IMR-90 (cell line): ENCODE results near the gene CNP. TPM values are rescaled to one million over a fixed set of nuclear protein-coding genes. Genes with fewer than 3 reads are reported as not detected.

Experiments
- ATAC-seq: fragments of 200-7000 bp; cut with Tn5 transposase; 2 replicates; pipeline ENCODE4 v1.9.1; 2020; ENCODE audit warnings: low read depth, mild to moderate bottlenecking, moderate library complexity
- BruUV-seq: library from RNA; stranded (reverse); fragments of 400-500 nt; replicated peaks from 2 replicates; lab custom pipeline; 2021; lab: Mats Ljungman, UMichigan
- CTCF ChIA-PET: fragments of 300-600 bp; formaldehyde crosslinking; extraction: SDS; loops from one replicate; lab custom pipeline; 2021; ENCODE audit warnings: antibody characterized with exemption; lab: Yijun Ruan, JAX
- POLR2A ChIA-PET: fragments of 300-600 bp; sonication (Branson Sonifier 250); formaldehyde crosslinking; loops from one replicate; lab custom pipeline; 2022; ENCODE audit warnings: antibody characterized with exemption; ENCODE audit not compliant: unreplicated experiment; lab: Charles Lee
- DNase-seq: peaks from one replicate; pipeline ENCODE4 v3.0.0; 2013
- H2AFZ ChIP-seq: replicated peaks from 2 replicates; pipeline ENCODE3; 2013; ENCODE audit warnings: low read length, mild to moderate bottlenecking; ENCODE audit not compliant: poor library complexity
- H2AK5ac ChIP-seq: 2 replicates; pipeline ENCODE4 v1.6.1; 2013; ENCODE audit warnings: low read depth, low read length, inconsistent platforms
- H2AK9ac ChIP-seq: replicated peaks from 2 replicates; pipeline ENCODE3; 2013; ENCODE audit warnings: mild to moderate bottlenecking, low read depth, low read length, moderate library complexity; ENCODE audit not compliant: poor library complexity
- H2BK120ac ChIP-seq: 2 replicates; pipeline ENCODE4 v1.6.1; 2013; ENCODE audit warnings: low read depth, low read length, inconsistent platforms
- H2BK15ac ChIP-seq: 3 replicates; pipeline ENCODE4 v1.6.1; 2013; ENCODE audit warnings: low read depth, low read length, inconsistent platforms
- H2BK20ac ChIP-seq: 2 replicates; pipeline ENCODE4 v1.6.1; 2013; ENCODE audit warnings: low read depth, mild to moderate bottlenecking, inconsistent platforms, low read length, moderate library complexity
- H2BK5ac ChIP-seq: 2 replicates; pipeline ENCODE4 v1.6.1; 2013; ENCODE audit warnings: mild to moderate bottlenecking, low read depth, low read length, inconsistent platforms; ENCODE audit not compliant: poor library complexity, severe bottlenecking
- H3K14ac ChIP-seq: replicated peaks from 2 replicates; pipeline ENCODE4 v1.6.1; 2013; ENCODE audit warnings: low read depth, low read length, inconsistent platforms
- H3K18ac ChIP-seq: 2 replicates; pipeline ENCODE4 v1.6.1; 2013; ENCODE audit warnings: low read depth, low read length, control low read depth
- H3K23ac ChIP-seq: 2 replicates; pipeline ENCODE4 v1.6.1; 2013; ENCODE audit warnings: low read depth, low read length, inconsistent platforms
- H3K27ac ChIP-seq: 2 replicates; pipeline ENCODE4 v1.5.1; 2013; ENCODE audit warnings: mild to moderate bottlenecking, control low read depth, low read length; ENCODE audit not compliant: insufficient read depth
- H3K27me3 ChIP-seq: 2 replicates; pipeline ENCODE4 v1.6.1; 2013; ENCODE audit warnings: low read length; ENCODE audit not compliant: control insufficient read depth, insufficient read depth
- H3K36me3 ChIP-seq: 2 replicates; pipeline ENCODE4 v1.6.1; 2013; ENCODE audit warnings: low read length, mixed read lengths; ENCODE audit not compliant: control insufficient read depth, insufficient read depth
- H3K4ac ChIP-seq: 2 replicates; pipeline ENCODE4 v1.6.1; 2013; ENCODE audit warnings: low read depth, low read length, inconsistent platforms
- H3K4me1 ChIP-seq: 2 replicates; pipeline ENCODE4 v1.6.1; 2013; ENCODE audit warnings: low read length, mixed read lengths; ENCODE audit not compliant: control insufficient read depth, insufficient read depth
- H3K4me2 ChIP-seq: 2 replicates; pipeline ENCODE4 v1.6.1; 2013; ENCODE audit warnings: low read depth, mild to moderate bottlenecking, control low read depth, low read length, moderate library complexity
- H3K4me3 ChIP-seq: 2 replicates; pipeline ENCODE4 v1.5.1; 2013; ENCODE audit warnings: low read depth, mild to moderate bottlenecking, control low read depth, low read length, moderate library complexity; ENCODE audit not compliant: insufficient read depth
- H3K56ac ChIP-seq: 2 replicates; pipeline ENCODE4 v1.6.1; 2013; ENCODE audit warnings: low read length, inconsistent platforms; ENCODE audit not compliant: insufficient read depth; ENCODE audit errors: extremely low read depth
- H3K79me1 ChIP-seq, 2 experiments: 2 replicates each; pipeline ENCODE4 v1.6.1; 2013; ENCODE audit warnings: low read length in 2 of 2, inconsistent platforms in 1 of 2, low read depth in 1 of 2
- H3K9ac ChIP-seq: 2 replicates; pipeline ENCODE4 v1.6.1; 2013; ENCODE audit warnings: low read depth, low read length, control low read depth
- H3K9me1 ChIP-seq: 2 replicates; pipeline ENCODE4 v1.6.1; 2013; ENCODE audit warnings: low read length, inconsistent platforms; ENCODE audit not compliant: insufficient read depth
- H3K9me3 ChIP-seq: 2 replicates; pipeline ENCODE4 v1.6.1; 2013; ENCODE audit warnings: low read length; ENCODE audit not compliant: control insufficient read depth, insufficient read depth
- H4K20me1 ChIP-seq: 2 replicates; pipeline ENCODE4 v1.6.1; 2013; ENCODE audit warnings: low read length, inconsistent platforms; ENCODE audit not compliant: insufficient read depth
- H4K5ac ChIP-seq: 2 replicates; pipeline ENCODE4 v1.6.1; 2013; ENCODE audit warnings: mild to moderate bottlenecking, low read depth, low read length, control low read depth
- H4K8ac ChIP-seq, 2 experiments: 2 replicates each; pipeline ENCODE4 v1.6.1; 2013; ENCODE audit warnings: low read depth in 2 of 2, low read length in 2 of 2, control low read depth in 1 of 2, inconsistent platforms in 1 of 2
- H4K91ac ChIP-seq: 2 replicates; pipeline ENCODE4 v1.6.1; 2013; ENCODE audit warnings: low read depth, low read length, inconsistent platforms; ENCODE audit not compliant: insufficient read depth
- BHLHE40 ChIP-seq: fragments of 150-350 bp; IDR thresholded peaks from 2 replicates; pipeline ENCODE4 v1.6.1; 2016; ENCODE audit warnings: mild to moderate bottlenecking, low read depth, low read length
- CHD1 ChIP-seq: IDR thresholded peaks from 2 replicates; pipeline ENCODE4 v1.6.1; 2012; ENCODE audit warnings: low read depth, low read length, improper control_type of control experiment
- CTCF ChIP-seq: conservative IDR thresholded peaks from 2 replicates; pipeline ENCODE4 v1.5.1; 2012; ENCODE audit warnings: mild to moderate bottlenecking, low read depth, low read length, improper control_type of control experiment
- ELK1 ChIP-seq: fragments of 150-350 bp; IDR thresholded peaks from 2 replicates; pipeline ENCODE4 v1.6.1; 2016; ENCODE audit warnings: low read depth, mild to moderate bottlenecking, low read length, moderate library complexity, borderline replicate concordance
- FOS ChIP-seq: fragments of 150-350 bp; IDR thresholded peaks from 2 replicates; pipeline ENCODE4 v1.6.1; 2016; ENCODE audit warnings: low read depth, low read length
- MAFK ChIP-seq: IDR thresholded peaks from 2 replicates; pipeline ENCODE4 v1.6.1; 2012; ENCODE audit warnings: low read depth, low read length, improper control_type of control experiment
- MAZ ChIP-seq: IDR thresholded peaks from 2 replicates; pipeline ENCODE4 v1.6.1; 2012; ENCODE audit warnings: low read depth, mild to moderate bottlenecking, low read length, improper control_type of control experiment, moderate library complexity, borderline replicate concordance
- MXI1 ChIP-seq: IDR thresholded peaks from 2 replicates; pipeline ENCODE4 v1.6.1; 2012; ENCODE audit warnings: low read depth, mild to moderate bottlenecking, low read length, moderate library complexity, borderline replicate concordance
- POLR2A ChIP-seq: IDR thresholded peaks from 2 replicates; pipeline ENCODE4 v1.6.1; 2012; ENCODE audit warnings: mild to moderate bottlenecking, low read depth, low read length
- RCOR1 ChIP-seq: IDR thresholded peaks from 2 replicates; pipeline ENCODE4 v1.6.1; 2012; ENCODE audit warnings: mild to moderate bottlenecking, low read length, improper control_type of control experiment; ENCODE audit not compliant: insufficient replicate concordance
- RFX5 ChIP-seq: IDR thresholded peaks from 2 replicates; pipeline ENCODE4 v1.8.0; 2012; ENCODE audit warnings: low read depth, mild to moderate bottlenecking, low read length, moderate library complexity
- SMC3 ChIP-seq: fragments of 150-350 bp; IDR thresholded peaks from 2 replicates; pipeline ENCODE4 v1.6.1; 2016; ENCODE audit warnings: low read depth, mild to moderate bottlenecking, antibody characterized with exemption, low read length, moderate library complexity
- USF2 ChIP-seq: fragments of 150-350 bp; IDR thresholded peaks from 2 replicates; pipeline ENCODE4 v1.6.1; 2017; ENCODE audit warnings: mild to moderate bottlenecking, antibody characterized with exemption, low read length, low read depth
- whole genome bisulfite sequencing, 2 experiments: methylation state at CpG; one replicate each; pipeline versions ENCODE4 v1.1.5 to v1.1.7; 2013; ENCODE audit warnings: missing lambda C conversion rate in 2 of 2; ENCODE audit not compliant: insufficient read length in 1 of 2; ENCODE audit errors: extremely low coverage in 2 of 2; 5-methylcytosine and 5-hydroxymethylcytosine counted together
- dilution Hi-C: fragments of 300-500 bp; cut with HindIII; formaldehyde crosslinking; loops from one replicate; pipeline ENCODE4 v1.14.3; 2018; ENCODE audit warnings: low sequenced_read_pairs; ENCODE audit not compliant: unreplicated experiment
- in situ Hi-C: fragments of 300-500 bp; cut with MboI; formaldehyde crosslinking; loops from 3 replicates; pipeline ENCODE4 v1.14.3; 2019; ENCODE audit warnings: low sequenced_read_pairs, inconsistent platforms, mixed read lengths
- intact Hi-C: fragments of 100-400 bp; cut with micrococcal nuclease; formaldehyde crosslinking; loops from 2 replicates; pipeline ENCODE4 v1.10.0; 2022
- polyA plus RNA-seq, 3 experiments: library from polyadenylated mRNA; depleted of rRNA; stranded (reverse); fragments of >200 nt; gene quantifications; 2 replicates each; pipeline ENCODE4 v1.2.3, GENCODE V29; 2012; ENCODE audit warnings: low replicate concordance in 1 of 3
- total RNA-seq: library from RNA; depleted of rRNA; stranded (reverse); fragments of >200 nt; gene quantifications from 2 replicates; pipeline ENCODE4 v1.2.3, GENCODE V29; 2012

Gene CNP
- total and polyA plus RNA-seq, 2 of the 4 experiments (the other 2 are of a cell fraction), result 45.5 to 46.4 TPM

GRCh38 chr17:41967141-41967920 is 736 bp downstream of the CNP start:
- peak overlapping the region; percentile 91 for H2AFZ ChIP-seq
- no TSS peak for BruUV-seq
- 60% methylated on average over 10 of the region's 39 CpGs; no CpG with 5 or more reads in 1 of the 2 experiments for WGBS, 2 experiments
- TF ChIP-seq CTCF (no peak), RFX5 (no peak), MAZ (no peak; the same call in 1 of the 2 replicates), RCOR1 (no peak), POLR2A (no peak), CHD1 (no peak), USF2 (no peak), BHLHE40 (no peak), MAFK (no peak), FOS (no peak), MXI1 (no peak), SMC3 (no peak), ELK1 (no peak)

More at GRCh38 chr17:41967141-41967920, 736 bp downstream of the CNP start:
- Histone ChIP-seq H3K79me1 (peaks cover 24 to 50% of the 10 kb centered on the region in 2 experiments), H3K4me3 (peak overlapping the region; percentile 94), H2BK120ac (0 out of 2 replicates have a peak overlapping the region, but pooled peaks have one; percentile 8), H3K4ac (peak overlapping the region; percentile 71), H3K9me1 (peaks cover 16% of the 10 kb centered on the region), H2BK20ac (no peak overlapping the region), H3K27ac (peak overlapping the region; percentile 72), H3K9ac (peak overlapping the region; percentile 84), H2AK9ac (peak overlapping the region; percentile 96), H3K14ac (peak overlapping the region; percentile 77), H2AK5ac (peak overlapping the region; percentile 87), H2BK15ac (0 out of 3 replicates have a peak overlapping the region, but pooled peaks have one; percentile 26), H3K4me2 (peak overlapping the region; percentile 91), H4K91ac (peak overlapping the region; percentile 81), H3K36me3 (peaks cover 31% of the 10 kb centered on the region), H4K8ac (peak overlapping the region; percentile 26 to 79; a peak in 3 of 4 replicates), H2BK5ac (peak overlapping the region; percentile 20), H3K4me1 (peaks cover 11% of the 10 kb centered on the region), H3K18ac (peak overlapping the region; percentile 21), H3K56ac (peak overlapping the region; percentile 50; the same call in 1 of the 2 replicates), H3K9me3 (no peaks in the 10 kb centered on the region), H3K23ac (peak overlapping the region; percentile 69), H4K20me1 (peaks cover 22% of the 10 kb centered on the region), H4K5ac (peak overlapping the region; percentile 39), H3K27me3 (no peaks in the 10 kb centered on the region)
- peak; percentile 24 for ATAC-seq
- CTCF ChIA-PET, result interaction anchor here (1.6 kb wide), 1 partner anchor 134 kb away, joined by 7 read pairs; no protein-coding TSS in a partner anchor
- dilution Hi-C loops, result no loop called here
- no peak for DNase-seq
- intact Hi-C loops, result no loop called here
- in situ Hi-C loops, result loop anchor here (5.0 to 10.0 kb wide), 2 partner anchors 145 to 233 kb away; partner anchors contain the start of genes DHX58 and HAP1
- POLR2A ChIA-PET, result interaction anchor here (1.1 to 1.7 kb wide), 3 partner anchors 50 to 58 kb away, joined by 4 to 8 read pairs (median 7); partner anchors contain the start of genes DNAJC7 and NKIRAS2
